Measurements from ENCODE around the gene IRF6. TPM values are rescaled to one million over a fixed set of nuclear protein-coding genes. Genes with fewer than 3 reads are reported as not detected.

Gene IRF6
- polyA plus RNA-seq, 1 donor from 2014 or later, result not detected

- Histone ChIP-seq H3F3A (ENCODE audit: insufficient read depth, low read length, poor library complexity, severe bottlenecking) (no peaks in the 10 kb centered on the region), H3K9me3 (ENCODE audit: low read length) (no peaks in the 10 kb centered on the region), H3K79me2 (replicated peaks; ENCODE audit: insufficient read depth, low read length) (no peaks in the 10 kb centered on the region), H4K20me1 (ENCODE audit: insufficient read depth) (no peaks in the 10 kb centered on the region), H2AFZ (ENCODE audit: low read depth, low read length) (no peak overlapping the region), H3K27ac (ENCODE audit: low read length) (no peak overlapping the region), H3K9ac (ENCODE audit: low read length) (no peak overlapping the region), H3K9me2 (ENCODE audit: insufficient read depth, low read length) (no peaks in the 10 kb centered on the region), H3K4me3 (ENCODE audit: low read length) (no peak overlapping the region), H3K4me2 (ENCODE audit: low read length) (no peak overlapping the region), H3K27me3 (ENCODE audit: insufficient read depth, low read depth, low read length) (no peaks in the 10 kb centered on the region), H3K36me3 (ENCODE audit: insufficient read depth, low read length) (no peaks in the 10 kb centered on the region)
- TF ChIP-seq MXI1 (conservative IDR thresholded peaks at IDR 0.05; ENCODE audit: poor library complexity, severe bottlenecking) (no peak), POLR2AphosphoS5 (IDR thresholded peaks at IDR 0.05) (no peak), RAD21 (conservative IDR thresholded peaks at IDR 0.05) (no peak), EZH2 (IDR thresholded peaks at IDR 0.05; ENCODE audit: borderline replicate concordance, insufficient read depth, low read length, poor library complexity, severe bottlenecking) (no peak), REST (IDR thresholded peaks at IDR 0.05; ENCODE audit: borderline replicate concordance) (no peak), EP300 (conservative IDR thresholded peaks at IDR 0.05; ENCODE audit: poor library complexity, severe bottlenecking) (no peak), TAF1 (IDR thresholded peaks at IDR 0.05; ENCODE audit: low read depth) (no peak), CTCF (IDR thresholded peaks at IDR 0.05; ENCODE audit: poor library complexity, severe bottlenecking) (no peak), SMC3 (conservative IDR thresholded peaks at IDR 0.05; ENCODE audit: poor library complexity) (no peak)
Measured at GRCh38 chr1:209778102-209778501, 27.8 kb downstream of the IRF6 start.

- H3K79me2 ChIP-seq (replicated peaks; ENCODE audit: insufficient read depth, low read length), result no peaks in the 10 kb centered on the region
- H3K9ac ChIP-seq (ENCODE audit: low read length), result no peak overlapping the region
- TF ChIP-seq POLR2AphosphoS5 (IDR thresholded peaks at IDR 0.05), result no peak
- no peak for TF ChIP-seq SMC3 (conservative IDR thresholded peaks at IDR 0.05; ENCODE audit: poor library complexity)
- TF ChIP-seq EP300 (conservative IDR thresholded peaks at IDR 0.05; ENCODE audit: poor library complexity, severe bottlenecking), result no peak
- TF ChIP-seq EZH2 (IDR thresholded peaks at IDR 0.05; ENCODE audit: borderline replicate concordance, insufficient read depth, low read length, poor library complexity, severe bottlenecking), result no peak
- TF ChIP-seq CTCF (IDR thresholded peaks at IDR 0.05; ENCODE audit: poor library complexity, severe bottlenecking), result no peak
- no peak for TF ChIP-seq TAF1 (IDR thresholded peaks at IDR 0.05; ENCODE audit: low read depth)
- TF ChIP-seq MXI1 (conservative IDR thresholded peaks at IDR 0.05; ENCODE audit: poor library complexity, severe bottlenecking), result no peak
- TF ChIP-seq RAD21 (conservative IDR thresholded peaks at IDR 0.05), result no peak
- TF ChIP-seq REST (IDR thresholded peaks at IDR 0.05; ENCODE audit: borderline replicate concordance), result no peak
- no peaks in the 10 kb centered on the region for H3F3A ChIP-seq (ENCODE audit: insufficient read depth, low read length, poor library complexity, severe bottlenecking)
- no peaks in the 10 kb centered on the region for H3K9me2 ChIP-seq (ENCODE audit: insufficient read depth, low read length)
- no peaks in the 10 kb centered on the region for H3K27me3 ChIP-seq (ENCODE audit: insufficient read depth, low read depth, low read length)
- no peak overlapping the region for H3K27ac ChIP-seq (ENCODE audit: low read length)
- no peaks in the 10 kb centered on the region for H3K36me3 ChIP-seq (ENCODE audit: insufficient read depth, low read length)
- H4K20me1 ChIP-seq (ENCODE audit: insufficient read depth), result no peaks in the 10 kb centered on the region
- H3K4me3 ChIP-seq (ENCODE audit: low read length), result no peak overlapping the region
- no peak overlapping the region for H3K4me2 ChIP-seq (ENCODE audit: low read length)
- no peaks in the 10 kb centered on the region for H3K9me3 ChIP-seq (ENCODE audit: low read length)
- no peak overlapping the region for H2AFZ ChIP-seq (ENCODE audit: low read depth, low read length)
Measured at GRCh38 chr1:209777587-209777986, 28.4 kb downstream of the IRF6 start.
